ENCODE measurements around the gene TMEM63B.
"Not testable (repeated sequence)": the region's sequence is repeated elsewhere in the genome, so short reads cannot be mapped to it uniquely, and the experiment has no call there.

Gene TMEM63B

DNA sequence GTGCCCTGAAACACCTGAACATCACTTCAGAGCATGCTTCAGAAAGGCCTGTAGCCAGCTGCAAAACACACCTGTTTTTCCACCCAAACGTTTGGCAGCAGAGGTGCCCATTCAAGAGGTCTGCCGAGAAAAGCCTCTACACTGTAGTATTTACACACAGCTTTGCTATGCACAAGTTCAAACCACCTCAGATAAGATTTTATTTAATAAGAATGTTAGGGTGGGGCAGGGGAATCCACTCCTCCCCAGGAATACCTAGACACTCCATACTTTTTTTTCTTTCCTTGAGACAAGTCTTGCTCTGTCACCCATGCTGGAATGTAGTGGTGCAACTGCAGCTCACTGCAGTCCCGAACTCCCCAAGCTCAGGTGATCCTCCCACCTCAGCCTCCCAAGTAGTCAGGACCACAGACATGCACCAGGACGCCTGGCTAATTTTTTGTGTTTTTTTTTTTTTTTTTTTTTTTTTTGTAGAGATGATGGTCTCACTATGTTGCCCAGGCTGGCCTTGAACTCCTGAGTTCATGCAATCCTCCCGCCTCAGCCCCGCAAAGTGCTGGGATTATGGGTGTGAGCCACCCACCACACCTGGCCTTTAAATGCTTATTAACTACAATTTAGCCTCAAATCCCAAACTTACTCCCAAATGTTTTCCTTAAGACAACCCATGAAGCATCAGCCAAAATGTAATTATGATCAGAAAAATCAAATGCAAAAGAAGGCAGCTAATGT, 9.8 kb upstream of the TMEM63B start:
- FAIRE-seq = no peak

DNA sequence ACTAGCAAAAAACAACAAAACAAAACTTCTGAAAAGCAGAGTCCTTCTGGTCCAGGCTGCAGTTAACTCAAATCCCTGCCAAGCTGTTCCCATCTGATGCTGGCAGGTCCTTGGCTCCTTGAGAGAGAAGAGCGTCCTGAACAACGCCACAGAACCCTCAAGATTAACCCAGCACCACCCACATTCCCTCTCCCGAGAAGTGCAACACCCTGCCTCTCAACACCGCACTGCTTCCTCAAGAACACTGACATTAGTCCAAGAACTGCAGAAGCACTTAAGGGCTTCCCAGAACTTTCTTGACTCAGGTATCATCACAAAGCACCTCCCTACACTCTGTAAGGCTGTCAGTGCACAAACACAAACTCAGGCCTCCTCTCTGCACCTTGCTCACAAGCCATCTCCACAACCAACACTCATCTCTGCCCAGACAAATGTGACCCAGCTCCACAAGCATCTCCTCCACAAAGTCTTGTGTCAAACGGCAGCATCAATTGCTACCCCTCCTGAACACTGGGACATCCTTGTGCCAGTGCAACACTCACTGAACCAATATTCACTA, 7.6 kb upstream of the TMEM63B start:
- no peak for FAIRE-seq

DNA sequence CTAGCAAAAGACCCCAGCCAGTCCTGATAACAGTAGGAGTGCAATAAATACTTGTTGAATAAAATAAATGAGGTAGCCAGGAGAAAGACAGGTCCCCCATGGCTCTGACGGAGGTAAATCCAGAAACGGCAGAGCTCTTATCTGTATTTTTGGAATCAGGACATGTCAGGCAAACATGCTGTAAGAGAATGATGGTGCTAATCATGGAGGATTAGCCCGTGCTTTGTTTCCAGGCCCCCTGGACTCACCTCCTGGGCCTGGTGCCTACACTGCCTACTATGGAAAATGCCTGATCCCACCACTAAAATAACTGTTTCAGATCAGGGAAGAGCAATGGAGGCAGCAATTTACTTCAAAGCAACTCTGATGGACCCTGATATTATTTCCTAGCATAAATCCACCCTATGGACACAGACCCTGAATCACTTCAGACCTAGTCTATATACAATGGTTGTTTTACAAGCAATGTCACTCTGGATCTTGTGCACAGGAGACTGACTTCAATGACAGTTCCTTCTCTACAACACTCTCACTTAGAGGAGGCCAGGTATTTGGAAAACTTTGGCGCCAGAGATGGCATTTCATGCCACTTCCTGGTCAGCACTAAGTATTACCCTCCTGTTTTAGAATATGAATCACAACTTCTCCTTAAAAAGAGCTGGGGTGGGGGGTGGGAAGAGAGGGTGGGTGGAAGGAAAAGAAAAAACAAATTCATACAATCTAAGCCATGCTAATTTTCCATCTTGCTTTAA, 6.5 kb upstream of the TMEM63B start:
- no peak for FAIRE-seq

DNA sequence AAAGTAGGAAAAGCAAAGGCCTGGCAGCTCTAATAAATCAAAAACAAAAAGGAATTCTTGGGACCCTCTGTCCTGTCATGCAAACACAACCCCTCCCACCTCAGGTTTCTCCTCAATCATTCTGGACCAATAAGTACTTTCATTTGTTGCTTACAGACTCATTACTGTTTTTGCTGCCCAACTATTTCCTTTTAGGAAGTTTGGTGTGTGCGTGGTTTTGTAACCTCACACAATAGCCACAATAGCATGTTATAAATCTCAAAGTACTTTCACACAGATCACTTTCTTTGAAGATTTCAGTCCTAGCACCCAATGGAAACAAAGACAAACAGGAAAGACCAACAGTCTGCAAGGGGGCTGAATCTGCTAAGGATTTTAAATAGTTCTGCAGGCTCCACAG, 4.6 kb upstream of the TMEM63B start:
- FAIRE-seq = no peak

DNA sequence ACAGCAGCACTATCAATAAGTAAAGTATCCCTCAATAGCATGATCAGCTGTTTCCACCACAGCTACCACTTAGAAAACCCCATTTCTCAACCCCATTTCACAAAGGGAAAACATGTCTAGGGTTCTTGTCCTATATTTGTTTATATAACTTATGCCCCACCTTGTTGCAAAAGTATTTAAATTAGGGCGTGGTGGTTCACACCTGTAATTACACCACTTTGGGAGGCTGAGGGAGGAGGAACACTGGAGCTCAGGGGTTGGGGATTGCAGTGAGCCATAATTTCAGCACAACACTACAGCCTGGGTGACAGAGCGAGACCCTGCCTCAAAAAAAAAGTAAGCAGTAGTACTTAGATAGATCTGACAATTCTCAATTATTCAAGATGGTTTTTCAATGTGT, 3.8 kb upstream of the TMEM63B start:
- no peak for FAIRE-seq

DNA sequence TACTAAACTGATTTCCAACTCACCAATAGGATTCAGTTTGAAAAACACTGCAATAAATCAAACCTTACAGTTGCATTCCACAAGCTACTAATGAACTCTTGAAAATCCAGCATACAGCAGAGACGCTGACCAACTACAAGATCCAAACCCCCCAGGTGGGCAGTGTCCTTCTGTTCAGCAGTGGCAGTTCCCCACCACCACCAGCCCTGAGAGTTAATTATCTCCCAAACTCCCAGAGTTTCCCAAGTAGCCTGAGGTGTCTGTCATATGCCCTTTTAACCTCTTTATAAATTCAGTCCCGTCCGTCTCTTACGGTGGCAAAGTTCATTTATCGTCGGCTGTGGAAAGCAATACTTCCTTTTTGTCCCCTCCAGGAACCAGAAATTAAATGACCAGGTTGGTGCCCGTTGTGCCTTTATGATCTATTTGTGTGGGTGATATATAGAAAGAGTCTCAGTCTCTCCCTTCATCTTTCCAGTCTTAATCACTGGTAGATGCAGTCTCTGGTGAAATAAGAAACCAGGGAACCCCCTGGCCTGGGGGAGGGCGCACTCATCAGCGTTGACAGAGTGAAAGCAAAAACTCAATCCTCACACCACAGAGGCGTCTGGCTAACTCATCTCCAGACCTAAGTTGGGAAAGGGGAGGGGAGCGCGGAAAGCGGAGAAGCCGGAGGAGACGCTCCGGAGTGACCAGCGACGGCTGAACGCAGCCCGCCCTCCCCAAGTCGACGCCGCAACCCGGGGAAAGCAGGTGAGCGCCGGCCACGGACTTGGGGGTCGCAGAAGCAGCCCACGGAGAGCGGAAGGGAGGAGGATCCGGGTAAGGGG, 819 bp upstream of the TMEM63B start:
- no peak for FAIRE-seq

DNA sequence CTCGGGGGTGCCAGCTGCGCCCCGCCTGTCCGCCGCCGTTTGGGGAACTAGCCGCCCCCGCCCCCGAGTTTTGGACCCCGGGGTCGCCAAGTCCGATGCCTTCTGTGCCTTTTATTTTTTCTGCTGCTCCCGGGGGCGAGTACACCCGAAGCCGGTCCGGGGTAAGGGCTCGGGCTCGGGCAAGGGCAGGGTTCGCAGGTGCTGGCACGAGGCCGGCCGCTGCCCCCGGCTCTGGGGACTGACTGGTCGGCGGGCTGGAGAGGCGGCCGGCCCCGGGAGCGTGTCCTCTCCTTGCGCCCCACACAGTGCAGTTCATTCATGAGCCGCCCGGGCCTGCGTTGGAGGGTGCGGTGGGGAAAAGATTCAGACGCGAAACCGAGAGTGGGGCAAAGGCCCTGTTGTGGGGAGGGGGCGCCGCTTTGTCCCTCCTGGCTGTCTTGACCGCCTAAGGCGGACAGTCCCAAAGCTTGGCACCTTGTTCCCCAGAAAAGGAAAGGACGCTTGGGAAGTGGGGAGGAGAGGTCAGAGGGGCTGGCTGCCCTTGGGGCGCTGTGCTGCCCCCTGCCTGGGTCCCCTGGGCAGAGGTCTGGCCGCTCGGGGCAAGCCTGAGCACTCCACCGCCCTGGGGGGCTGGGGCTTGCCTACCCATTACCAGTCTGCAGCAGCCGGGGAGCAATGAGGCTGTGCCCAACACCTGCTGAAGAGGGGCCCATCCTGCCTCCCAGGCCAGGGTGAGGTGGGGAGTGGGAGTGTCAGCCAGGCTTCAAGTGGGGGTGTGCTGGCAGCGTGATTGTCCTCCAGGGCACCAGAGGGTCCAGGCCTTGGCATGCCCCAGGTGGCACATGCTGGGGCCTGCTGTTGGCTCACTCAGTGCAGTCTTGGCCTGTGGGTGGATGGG, 915 bp downstream of the TMEM63B start:
- FAIRE-seq = no peak

DNA sequence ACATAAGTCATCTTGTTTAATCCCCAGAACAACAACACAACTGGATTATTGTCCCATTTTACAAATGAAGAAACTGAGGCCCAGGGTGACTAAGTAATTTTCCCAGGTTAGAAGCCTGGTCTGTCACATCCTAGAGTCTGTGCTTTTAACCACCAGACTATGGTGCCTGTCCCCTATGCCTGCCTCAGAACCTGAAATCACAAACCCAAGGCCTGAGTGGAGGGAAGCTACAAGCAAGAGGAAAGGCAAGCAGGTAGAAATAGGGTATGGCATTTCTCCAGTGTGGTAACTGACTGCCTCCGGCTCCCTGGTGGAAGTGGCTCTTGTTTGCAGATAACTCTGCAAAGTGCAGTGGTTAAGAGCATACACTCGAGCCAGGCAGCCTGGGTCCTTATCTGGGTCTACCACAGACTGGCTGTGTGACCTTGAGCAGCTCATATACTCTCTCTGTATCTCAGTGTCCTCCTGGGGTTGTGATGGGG, 2.5 kb downstream of the TMEM63B start:
- no peak for FAIRE-seq

DNA sequence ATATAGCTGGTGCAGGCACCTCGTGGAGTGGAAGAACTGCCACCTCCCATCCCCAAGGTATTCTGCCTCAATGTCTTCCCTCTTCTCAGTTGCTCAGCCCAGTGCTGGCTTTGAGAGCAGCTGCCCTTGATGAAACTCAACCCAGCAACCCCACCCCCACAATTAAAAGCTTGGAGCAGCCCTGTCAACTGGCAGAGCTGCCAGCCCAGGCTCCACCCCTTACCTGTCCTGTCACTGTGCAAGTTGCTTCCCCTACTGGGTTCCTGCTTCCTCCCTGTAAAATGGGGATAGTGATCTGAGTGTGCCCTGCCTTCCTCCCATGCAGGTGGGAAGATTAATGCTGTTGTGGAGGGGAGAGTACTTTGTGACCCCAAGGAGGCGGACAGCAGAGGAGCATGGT, 4.5 kb downstream of the TMEM63B start:
- no peak for FAIRE-seq

DNA sequence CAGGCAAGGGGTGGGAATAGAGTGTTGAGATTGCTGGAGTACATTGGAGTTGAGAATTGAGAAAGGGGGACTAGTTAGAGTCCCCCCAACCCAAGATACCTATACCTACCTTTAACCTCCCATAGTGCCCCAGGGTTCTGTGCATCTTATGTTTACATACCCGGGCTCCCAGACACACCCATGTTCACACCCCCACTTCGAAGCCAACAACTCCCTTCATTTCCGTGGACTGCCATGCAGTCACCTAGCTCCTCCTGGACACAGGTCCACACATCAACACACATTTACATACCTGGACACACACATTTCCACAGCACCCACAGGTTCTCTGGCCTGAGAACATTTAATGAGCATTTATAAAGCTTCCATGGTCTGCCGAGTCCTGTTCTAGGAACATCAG, 5.1 kb downstream of the TMEM63B start:
- no peak for FAIRE-seq

DNA sequence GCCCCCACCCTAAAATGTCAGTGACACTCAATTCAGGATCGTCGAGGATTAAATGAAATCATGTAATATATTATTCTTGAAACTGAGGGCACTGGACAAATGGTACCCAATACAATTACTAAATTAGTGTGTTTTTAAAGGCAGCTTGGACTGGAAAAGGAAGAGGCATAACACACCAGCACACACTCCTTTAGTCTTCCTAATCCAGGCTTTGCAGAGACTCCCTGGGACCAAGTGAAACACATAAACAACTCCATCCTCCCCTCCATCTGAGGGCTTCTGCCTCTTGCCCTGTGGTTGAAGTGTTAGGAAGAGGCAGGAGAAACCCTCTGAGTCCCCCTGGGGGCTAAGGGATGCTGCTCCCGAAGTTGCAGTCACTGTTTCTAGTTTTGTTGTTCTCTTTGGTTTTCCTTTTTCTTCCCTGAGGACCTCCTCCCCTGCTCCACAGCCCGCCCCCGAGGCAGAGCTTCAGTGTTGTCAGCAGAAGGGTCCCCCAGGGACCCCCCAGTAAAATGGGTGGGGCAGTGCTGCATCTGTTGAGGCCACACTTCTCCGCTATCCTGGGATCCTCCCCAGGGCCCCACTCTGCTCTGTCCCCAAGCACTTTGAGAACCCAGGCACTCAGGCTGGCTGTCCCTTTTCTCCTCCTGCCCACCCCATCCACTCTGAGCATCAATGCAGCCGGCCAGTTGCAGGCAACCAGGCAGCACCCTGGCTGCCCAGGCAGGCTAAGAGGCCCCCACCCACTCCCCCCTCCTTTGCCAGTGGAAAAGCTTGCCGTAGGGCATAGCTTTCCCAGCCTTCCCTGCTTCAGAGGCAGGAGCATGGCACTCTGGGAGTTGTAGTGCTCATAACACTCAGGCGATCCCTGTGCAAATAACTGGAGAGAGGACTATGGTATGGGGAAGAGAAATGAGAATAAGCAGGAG, 5.9 kb downstream of the TMEM63B start:
- no peak for FAIRE-seq

DNA sequence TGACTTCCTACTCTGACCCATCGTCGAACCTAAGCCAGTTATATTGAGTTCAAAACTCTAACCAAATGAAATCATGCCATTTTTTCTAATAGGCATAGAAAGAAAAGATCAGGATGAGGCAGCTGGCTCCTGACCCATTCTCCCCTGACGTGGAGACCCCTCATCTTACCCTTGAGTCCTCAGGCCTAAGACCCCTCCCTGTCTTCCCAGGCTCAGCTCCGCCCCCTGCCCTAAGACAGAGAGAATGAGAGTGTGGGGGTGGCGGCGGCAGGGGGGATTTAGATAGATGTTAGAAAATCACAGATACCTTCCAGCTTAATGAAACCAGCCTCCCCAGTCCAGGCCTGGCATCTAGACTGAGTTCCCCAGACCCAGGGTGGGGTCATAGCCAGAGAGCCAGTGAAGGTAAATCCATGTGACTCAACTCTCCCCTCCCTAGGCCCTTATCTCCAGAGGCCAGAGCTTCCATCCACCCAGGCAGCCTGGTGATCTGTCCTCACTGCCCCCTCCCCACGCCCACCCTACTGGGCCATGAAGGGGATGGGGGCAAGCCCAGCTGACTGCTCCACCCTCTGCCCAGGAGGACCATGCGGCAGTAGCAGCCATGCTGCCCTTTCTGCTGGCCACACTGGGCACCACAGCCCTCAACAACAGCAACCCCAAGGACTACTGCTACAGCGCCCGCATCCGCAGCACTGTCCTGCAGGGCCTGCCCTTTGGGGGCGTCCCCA, 6.8 kb downstream of the TMEM63B start:
- no peak for FAIRE-seq

DNA sequence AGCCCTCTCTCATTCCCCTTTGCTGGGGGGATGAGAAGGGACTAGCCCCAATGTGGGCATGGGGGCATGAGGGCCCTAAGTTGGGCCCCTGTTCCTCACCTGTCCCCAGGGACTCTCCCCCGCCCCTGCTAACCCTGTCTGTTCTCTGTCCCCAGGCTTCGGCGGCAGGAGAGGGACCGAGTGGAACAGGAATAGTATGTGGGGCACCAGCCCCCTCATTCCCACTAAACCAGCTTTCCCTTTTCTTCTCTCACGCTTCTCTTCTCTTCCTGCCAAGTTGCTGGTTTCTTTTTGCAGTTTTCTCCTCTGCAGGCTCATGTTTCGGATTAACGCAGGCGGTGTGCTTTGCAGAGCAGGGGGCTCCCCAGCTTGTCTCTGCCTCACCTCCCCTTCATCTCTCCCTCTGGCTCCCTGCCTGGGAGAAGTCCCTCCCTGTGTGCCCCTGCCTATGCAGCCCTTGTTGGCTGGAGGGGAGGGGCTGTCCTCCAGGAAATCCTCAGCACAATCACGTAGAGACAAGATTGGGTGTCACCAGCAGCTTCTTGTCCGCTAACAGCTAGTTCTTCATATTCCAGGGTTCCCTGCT, 7.9 kb downstream of the TMEM63B start:
- no peak for FAIRE-seq

DNA sequence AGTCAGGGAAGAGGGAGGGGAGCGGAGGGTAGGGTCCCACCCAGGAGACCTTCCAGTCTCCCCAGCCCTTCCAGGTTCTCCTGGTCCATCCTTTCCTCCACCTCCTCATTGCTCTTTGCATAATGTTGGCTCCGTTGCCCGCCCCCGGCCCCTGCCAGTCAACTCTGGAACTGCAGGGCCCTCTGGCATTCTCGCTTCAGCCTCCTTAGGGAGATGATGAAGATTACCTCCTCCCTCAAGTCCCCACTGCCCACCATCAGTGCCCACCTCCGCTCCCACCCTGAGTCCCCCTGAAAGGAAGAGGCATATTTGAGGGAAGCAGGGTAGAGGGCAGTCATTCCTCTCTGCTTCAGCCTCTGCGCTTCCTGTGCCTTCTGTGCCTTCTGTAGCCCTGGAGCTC, 8.5 kb downstream of the TMEM63B start:
- no peak for FAIRE-seq

DNA sequence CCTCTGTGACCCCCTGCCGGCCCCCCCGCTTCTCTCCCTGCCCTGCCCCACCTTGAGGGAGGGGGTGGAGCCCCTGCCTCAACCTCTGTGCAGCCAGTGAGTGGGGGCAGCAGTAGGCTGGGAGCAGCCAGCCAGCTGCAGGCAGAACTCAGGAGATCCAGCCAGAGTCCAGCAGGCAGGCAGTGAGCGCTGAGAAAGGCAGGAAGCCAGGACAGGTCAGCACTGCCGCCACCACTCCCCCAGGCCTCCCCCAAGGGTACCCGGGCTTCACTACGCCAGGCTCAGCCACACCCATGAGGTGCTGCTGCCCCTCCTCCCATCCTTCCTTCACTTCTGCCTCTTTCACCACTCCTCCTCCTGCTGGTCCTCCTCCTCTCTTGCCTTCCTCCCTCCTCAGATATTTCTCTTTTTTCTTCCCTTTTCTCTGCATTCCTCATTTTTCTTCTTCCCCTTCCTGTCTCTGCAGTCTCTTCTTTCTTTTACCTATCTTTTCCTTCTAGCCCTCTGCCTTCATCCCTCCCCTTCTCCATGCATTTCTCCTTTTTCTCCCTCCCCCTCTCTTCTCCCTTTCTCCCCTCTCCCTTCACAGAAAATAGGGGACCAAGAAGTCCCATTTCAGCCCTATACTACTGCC, 11.5 kb downstream of the TMEM63B start:
- no peak for FAIRE-seq

DNA sequence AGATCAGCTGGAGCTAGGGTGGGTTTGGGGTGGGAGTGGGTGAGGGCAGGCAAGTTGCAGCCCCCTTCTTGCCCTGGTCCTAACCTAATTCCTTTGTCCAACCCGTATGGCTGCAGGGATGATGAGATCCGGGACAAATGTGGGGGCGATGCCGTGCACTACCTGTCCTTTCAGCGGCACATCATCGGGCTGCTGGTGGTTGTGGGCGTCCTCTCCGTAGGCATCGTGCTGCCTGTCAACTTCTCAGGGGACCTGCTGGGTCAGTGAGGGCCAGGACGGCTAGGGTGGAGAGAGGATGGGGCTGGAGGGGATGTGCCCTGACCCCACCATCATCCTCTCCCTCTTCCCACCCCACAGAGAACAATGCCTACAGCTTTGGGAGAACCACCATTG, 12.0 kb downstream of the TMEM63B start:
- no peak for FAIRE-seq

DNA sequence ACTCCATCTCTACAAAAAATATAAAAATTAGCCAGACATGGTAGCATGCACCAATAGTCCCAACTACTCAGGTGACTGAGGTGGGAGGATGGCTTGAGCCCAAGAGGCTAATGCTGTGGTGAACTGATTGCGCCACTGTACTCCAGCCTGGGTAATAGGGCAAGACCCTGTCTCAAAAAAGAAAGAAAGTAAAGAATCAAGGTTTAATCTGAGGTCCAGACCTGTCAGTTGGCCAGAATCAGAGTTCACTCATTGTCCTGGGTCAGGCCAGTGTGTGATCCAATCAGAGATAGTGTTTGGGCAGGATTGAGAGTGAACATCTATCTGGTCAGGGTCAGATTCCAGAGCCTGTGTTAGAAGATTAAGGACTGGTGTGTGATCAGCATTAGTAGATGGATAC, 15.5 kb downstream of the TMEM63B start:
- FAIRE-seq = no peak

DNA sequence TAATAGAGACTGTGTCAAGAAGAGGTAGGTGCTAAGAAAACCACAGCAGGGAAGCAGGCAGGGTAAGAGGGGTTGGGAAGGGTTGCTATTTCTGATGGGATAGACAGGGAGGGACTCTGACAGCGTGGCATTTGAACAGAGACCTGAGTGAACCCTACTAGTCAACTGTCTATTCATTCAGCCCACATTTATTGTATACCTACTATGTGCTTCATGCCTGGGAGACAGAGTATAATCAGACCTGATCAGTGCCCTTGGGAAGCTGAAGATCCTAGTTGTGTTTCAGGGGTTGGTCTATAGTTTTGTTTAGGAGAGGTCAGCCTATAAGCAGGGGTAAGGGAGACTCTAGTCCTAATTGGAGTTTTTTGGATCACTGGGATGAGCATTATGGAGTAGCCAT, 16.4 kb downstream of the TMEM63B start:
- FAIRE-seq = no peak

DNA sequence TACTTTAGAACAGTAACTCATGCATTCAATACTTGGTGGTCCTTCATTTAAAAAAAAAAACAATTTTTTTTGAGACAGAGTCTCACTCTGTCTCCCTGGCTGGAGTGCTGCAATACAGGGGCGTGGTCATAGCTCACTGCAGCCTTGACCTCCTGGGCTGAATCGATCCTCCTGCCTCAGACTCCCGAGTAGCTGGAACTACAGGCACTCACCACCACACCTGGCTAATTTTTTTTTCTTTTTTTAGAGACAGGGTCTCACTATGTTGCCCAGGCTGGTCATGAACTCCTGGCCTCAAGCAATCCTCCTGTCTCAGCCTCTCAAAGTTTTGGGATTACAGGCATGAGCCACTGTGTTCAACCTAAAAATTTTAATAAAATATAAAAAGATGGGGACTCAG, 17.2 kb downstream of the TMEM63B start:
- not testable (repeated sequence) for FAIRE-seq
